HG03520 (cell line): ENCODE measurements around the gene EEF1AKMT1.
"Not testable (repeated sequence)": the region's sequence is repeated elsewhere in the genome, so short reads cannot be mapped to it uniquely, and the experiment has no call there.

ENCODE experiments used
- ATAC-seq: cut with Tn5 transposase; IDR thresholded peaks from one replicate; pipeline ENCODE4 v1.9.1; 2021; ENCODE audit warnings: mild to moderate bottlenecking, moderate library complexity; ENCODE audit not compliant: unreplicated experiment

EEF1AKMT1 gene

GRCh38 chr13:20700288-20700687, 73.5 kb downstream of the EEF1AKMT1 start:
- no peak for ATAC-seq

- no peak for ATAC-seq
These were observed 74.0 kb downstream of the EEF1AKMT1 start for GRCh38 chr13:20699715-20700114.

GRCh38 chr13:20696073-20696472, 77.7 kb downstream of the EEF1AKMT1 start:
- no peak for ATAC-seq

GRCh38 chr13:20691616-20692015, 82.1 kb downstream of the EEF1AKMT1 start:
- ATAC-seq: no peak

DNA sequence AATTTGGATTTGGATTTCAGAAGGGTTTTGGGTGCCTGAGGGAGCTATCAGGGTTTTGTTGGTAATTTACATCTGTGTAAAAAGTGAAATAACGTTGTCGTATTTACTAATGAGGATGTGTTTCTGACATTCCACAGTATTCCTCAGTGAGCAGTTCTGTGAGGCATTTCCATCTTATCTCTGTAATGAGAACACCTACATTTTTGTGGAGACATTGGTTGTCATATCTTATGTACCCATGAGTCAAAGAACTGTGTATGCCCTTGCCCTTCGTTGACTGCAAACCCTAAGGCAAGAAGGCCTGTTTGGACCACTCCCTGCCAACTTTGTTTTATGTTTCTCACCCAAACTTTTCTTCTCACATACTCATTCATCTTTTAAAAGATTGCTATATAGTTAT, 84.5 kb downstream of the EEF1AKMT1 start:
- ATAC-seq: no peak

DNA sequence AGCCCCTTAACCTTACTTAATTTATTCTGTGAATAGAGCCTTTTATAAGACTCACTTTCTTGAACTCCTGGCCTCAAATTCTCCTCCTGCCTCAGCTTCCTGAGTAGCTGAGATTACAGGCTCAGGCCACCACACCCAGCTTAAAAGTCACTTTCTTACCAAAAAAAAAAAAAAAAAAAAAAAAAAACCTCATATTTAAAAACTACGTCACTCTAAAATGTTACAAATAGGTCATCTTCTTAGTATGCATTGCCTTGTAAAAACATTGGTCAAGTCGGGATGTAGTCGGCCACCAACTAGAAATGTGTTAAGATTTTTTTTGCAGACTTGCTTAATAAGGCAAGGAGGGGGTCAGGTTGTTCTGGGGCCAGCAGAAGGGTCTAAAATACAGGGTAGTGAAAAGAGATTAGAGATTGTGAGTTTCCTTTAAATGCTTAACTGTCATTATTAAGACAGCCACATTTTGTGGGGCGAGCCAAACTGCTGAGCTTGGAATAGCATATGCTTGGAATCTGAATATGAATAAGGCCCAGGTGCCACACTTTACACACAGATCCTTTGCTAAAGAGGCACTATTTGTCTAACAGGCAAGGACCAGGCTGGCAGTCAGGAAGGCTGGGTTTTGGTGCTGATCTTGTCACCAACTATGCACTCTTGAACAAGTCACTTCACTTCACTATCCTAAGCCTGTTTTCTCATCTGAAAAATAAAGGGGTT, 86.7 kb downstream of the EEF1AKMT1 start:
- no peak for ATAC-seq

DNA sequence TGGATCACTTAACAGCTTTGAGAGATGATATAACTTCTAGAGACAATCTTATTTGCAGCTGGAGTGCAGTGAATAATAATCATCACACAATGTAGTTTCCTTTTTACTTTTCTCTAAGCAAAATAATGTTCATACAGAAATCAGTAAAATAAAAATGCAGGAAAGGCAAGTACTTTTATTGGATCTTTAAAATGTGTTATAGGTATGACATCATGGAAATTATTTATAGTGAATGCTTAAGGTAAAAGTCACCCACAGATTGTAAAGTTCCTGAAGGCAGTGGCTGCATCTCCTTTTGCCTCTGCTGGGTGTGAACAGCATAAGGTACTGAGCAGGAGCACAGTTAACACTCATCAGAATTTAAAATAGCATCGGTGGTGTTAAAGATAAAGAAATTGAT, 87.6 kb downstream of the EEF1AKMT1 start:
- no peak for ATAC-seq

DNA sequence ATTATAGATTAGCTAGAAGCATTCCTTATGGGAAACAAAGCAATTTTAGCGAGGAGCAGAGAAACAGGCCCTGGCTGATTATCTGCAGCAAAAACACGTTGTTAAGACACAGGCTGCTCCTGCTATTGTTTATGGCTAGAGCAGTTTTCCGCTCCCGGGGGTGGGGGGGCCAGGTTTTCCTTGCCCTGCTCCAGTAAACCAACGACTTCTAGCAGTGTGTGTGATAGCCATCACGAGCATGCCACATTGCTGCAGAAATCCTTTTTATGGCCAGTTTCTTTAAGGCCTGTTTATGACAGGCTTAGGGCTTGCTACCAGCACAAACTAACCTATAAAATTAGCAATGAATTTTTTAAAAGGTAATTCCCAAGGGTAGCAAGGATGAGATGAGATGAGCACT, 88.7 kb downstream of the EEF1AKMT1 start:
- no peak for ATAC-seq

DNA sequence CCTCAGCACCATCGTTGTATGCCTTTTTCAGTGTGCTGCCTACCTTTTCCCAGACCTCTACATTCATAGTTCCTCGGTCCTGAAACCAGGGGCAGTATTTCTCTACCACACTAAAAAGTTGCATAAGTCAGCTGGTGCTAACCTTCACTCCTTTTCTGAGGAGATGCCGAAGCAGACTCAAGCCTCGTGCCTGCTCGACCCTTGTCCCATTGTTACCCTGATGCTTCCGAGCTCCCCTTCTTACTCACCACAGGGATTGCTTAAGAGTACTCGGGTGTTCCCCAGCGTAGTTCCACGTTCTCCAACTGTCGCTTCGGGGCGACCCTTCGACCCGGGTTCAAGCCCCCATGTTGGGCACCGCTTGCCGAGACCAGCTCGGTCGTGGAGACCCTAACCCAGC, 89.2 kb downstream of the EEF1AKMT1 start:
- no peak for ATAC-seq

GRCh38 chr13:20684041-20684440, 89.7 kb downstream of the EEF1AKMT1 start:
- no peak for ATAC-seq

GRCh38 chr13:20682061-20682460, 91.7 kb downstream of the EEF1AKMT1 start:
- no peak for ATAC-seq

GRCh38 chr13:20681481-20681880, 92.3 kb downstream of the EEF1AKMT1 start:
- not testable (repeated sequence) for ATAC-seq

- ATAC-seq: no peak
These were observed 93.2 kb downstream of the EEF1AKMT1 start for GRCh38 chr13:20680416-20681080.

GRCh38 chr13:20679879-20680278, 93.9 kb downstream of the EEF1AKMT1 start:
- no peak for ATAC-seq
